HepG2 (cell line): Measurements from ENCODE around the gene PEMT.

Experiments
- NFYB ChIP-seq: sonication (generic); formaldehyde crosslinking; IDR thresholded peaks from 2 replicates; pipeline ENCODE4 v1.4.0; 2020; ENCODE audit warnings: missing genetic modification reagents
- POLR2A ChIP-seq, 2 experiments: IDR thresholded peaks; 2 replicates each; pipeline ENCODE4 v1.6.1; 2011; ENCODE audit warnings: low read depth in 2 of 2, low read length in 2 of 2, mild to moderate bottlenecking in 1 of 2, moderate library complexity in 1 of 2; ENCODE audit not compliant: insufficient read depth in 1 of 2
- ZNF773 ChIP-seq: sonication (generic); formaldehyde crosslinking; IDR thresholded peaks from 2 replicates; pipeline ENCODE4 v1.4.0; 2020; ENCODE audit warnings: missing genetic modification reagents, borderline replicate concordance
- ZNF83 ChIP-seq: sonication (generic); formaldehyde crosslinking; IDR thresholded peaks from 2 replicates; pipeline ENCODE4 v1.4.0; 2020; ENCODE audit warnings: missing genetic modification reagents, mild to moderate bottlenecking, borderline replicate concordance
- ZSCAN29 ChIP-seq: sonication (generic); formaldehyde crosslinking; conservative IDR thresholded peaks from 2 replicates; pipeline ENCODE4 v1.4.0; 2020; ENCODE audit warnings: mild to moderate bottlenecking, missing genetic modification reagents
- TF ChIP-seq, protein P1 (sequence below): sonication (generic); formaldehyde crosslinking; IDR thresholded peaks from 2 replicates; pipeline ENCODE4 v1.5.0; 2020; ENCODE audit warnings: mild to moderate bottlenecking, missing genetic modification reagents, moderate library complexity

DNA sequence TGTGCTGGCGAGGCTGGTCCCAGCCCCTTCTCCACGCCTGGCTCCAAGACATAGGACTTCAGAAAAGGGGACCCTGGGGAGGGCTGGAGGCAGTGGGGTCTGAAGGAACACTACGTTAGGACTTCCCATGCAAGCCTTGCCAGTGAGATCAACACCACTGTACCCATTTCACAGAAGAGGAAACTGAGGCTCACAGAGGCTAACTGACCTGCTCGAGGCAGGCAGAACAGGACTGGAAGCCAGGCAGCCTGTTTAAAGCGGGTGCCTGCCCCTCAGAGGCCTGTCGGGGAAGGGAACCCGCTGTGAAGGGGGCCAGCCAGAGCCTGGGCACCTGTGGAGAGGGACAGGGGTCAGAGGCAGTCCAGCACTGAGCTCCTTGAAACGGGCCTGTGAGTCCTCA, 32.3 kb downstream of the PEMT start:
- TF ChIP-seq POLR2A (IDR thresholded peaks at IDR 0.05; ENCODE audit: insufficient read depth in 1 of 2, low read depth in 2 of 2, low read length in 2 of 2), result no peak
- no peak for TF ChIP-seq NFYB (CRISPR knock-in tag)
- TF ChIP-seq ZNF83 (CRISPR knock-in tag), result no peak
- TF ChIP-seq ZNF773 (CRISPR knock-in tag), result no peak
- TF ChIP-seq, protein P1, sequence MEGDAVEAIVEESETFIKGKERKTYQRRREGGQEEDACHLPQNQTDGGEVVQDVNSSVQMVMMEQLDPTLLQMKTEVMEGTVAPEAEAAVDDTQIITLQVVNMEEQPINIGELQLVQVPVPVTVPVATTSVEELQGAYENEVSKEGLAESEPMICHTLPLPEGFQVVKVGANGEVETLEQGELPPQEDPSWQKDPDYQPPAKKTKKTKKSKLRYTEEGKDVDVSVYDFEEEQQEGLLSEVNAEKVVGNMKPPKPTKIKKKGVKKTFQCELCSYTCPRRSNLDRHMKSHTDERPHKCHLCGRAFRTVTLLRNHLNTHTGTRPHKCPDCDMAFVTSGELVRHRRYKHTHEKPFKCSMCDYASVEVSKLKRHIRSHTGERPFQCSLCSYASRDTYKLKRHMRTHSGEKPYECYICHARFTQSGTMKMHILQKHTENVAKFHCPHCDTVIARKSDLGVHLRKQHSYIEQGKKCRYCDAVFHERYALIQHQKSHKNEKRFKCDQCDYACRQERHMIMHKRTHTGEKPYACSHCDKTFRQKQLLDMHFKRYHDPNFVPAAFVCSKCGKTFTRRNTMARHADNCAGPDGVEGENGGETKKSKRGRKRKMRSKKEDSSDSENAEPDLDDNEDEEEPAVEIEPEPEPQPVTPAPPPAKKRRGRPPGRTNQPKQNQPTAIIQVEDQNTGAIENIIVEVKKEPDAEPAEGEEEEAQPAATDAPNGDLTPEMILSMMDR (CRISPR knock-in tag), result no peak
- no peak for TF ChIP-seq ZSCAN29 (CRISPR knock-in tag)
